NT2/D1 (cell line): ENCODE data around the gene HORMAD1.

ENCODE experiments used
- YY1 ChIP-seq: IDR thresholded peaks from 2 replicates; pipeline ENCODE4 v1.6.1; 2011; ENCODE audit not compliant: insufficient read length, insufficient read depth
- ZNF274 ChIP-seq: IDR thresholded peaks from 2 replicates; pipeline ENCODE4 v1.6.1; 2011; ENCODE audit warnings: mild to moderate bottlenecking, low read depth, low read length

DNA sequence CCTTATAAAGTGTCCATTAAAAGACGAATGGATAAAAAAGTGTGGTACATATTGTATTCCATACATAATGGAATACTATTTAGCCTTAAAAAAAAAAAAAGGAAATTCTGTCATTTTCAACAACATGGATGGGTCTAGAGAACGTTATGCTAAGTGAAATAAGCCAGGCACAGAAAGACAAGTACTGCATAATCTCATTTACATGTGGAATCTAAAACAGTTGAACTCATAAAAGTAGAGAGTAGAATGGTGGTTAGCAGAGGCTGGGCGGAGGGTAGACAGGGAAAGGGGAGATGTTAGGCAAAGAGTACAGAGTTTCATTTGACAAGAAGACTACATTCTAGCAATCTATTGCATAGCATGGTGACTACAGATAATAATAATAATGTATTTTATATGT is 42.3 kb upstream of the HORMAD1 start:
- TF ChIP-seq YY1 (no peak), ZNF274 (no peak)
